GM23338 (cell line): Measurements from ENCODE around the gene SEC14L3.

ENCODE experiments used
- CTCF ChIP-seq, 2 experiments: fragments of 200-600 bp in 1 of 2; sonication (generic) in 1 of 2; conservative IDR thresholded peaks; 2 replicates each; pipeline versions ENCODE4 v1.5.1 to v1.6.1; 2016 to 2017; ENCODE audit warnings: antibody characterized with exemption in 2 of 2, low read depth in 2 of 2, mild to moderate bottlenecking in 2 of 2, moderate library complexity in 1 of 2
- EZH2 ChIP-seq: fragments of 200-600 bp; sonication (generic); IDR thresholded peaks from one replicate; pipeline ENCODE4 v1.8.0; 2017; ENCODE audit warnings: antibody characterized with exemption, mild to moderate bottlenecking, low read depth; ENCODE audit not compliant: unreplicated experiment

DNA sequence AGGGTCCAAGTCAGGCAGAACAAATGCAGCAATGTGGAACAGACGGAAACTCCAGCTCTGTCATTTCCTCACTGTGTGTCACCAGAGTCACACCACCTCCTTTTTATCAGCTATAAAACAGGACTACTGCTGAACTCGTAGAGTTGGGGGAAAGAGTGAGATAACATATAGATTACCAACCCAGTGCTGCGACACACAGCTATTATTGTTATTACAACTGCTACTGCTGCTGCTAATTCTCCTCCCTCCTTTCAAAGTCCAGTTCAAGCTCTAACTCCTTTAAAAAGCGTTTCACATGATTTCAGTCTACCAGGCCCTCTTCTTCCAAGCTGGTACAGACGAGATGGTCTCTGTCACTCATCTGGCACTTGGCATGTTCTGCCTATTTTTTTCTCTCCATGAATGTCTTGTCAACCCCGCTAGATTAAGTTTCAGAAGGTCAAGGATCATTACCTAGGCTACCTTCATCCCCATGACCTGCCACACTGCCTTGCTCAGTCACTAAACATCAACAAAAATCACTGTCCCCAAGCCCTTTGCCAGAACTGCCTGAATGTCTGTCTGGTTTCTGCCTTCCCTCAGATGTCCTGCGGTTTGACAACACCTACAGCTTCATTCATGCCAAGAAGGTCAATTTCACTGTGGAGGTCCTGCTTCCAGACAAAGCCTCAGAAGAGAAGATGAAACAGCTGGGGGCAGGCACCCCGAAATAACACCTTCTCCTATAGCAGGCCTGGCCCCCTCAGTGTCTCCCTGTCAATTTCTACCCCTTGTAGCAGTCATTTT, 49.9 kb downstream of the SEC14L3 start:
- TF ChIP-seq CTCF (conservative IDR thresholded peaks at IDR 0.05; ENCODE audit: low read depth in 2 of 2) (no peak), EZH2 (no peak)
